WTC11 (cell line): ENCODE results near the gene RNF169.

Experiments
- FOXP1 ChIP-seq: sonication (generic); formaldehyde crosslinking; IDR thresholded peaks from 2 replicates; pipeline ENCODE4 v1.8.0; 2022; ENCODE audit warnings: missing genetic modification reagents, mild to moderate bottlenecking, moderate library complexity, borderline replicate concordance
- ZNF138 ChIP-seq: sonication (generic); formaldehyde crosslinking; conservative IDR thresholded peaks from 2 replicates; pipeline ENCODE4 v1.8.1; 2022; ENCODE audit warnings: mild to moderate bottlenecking, moderate library complexity, missing genetic modification reagents
- TF ChIP-seq, protein P1 (sequence below): fragments of 200-600 bp; IDR thresholded peaks from 2 replicates; pipeline ENCODE4 v1.8.0; 2022; ENCODE audit warnings: antibody characterized with exemption
- TF ChIP-seq, protein P2 (sequence below): sonication (generic); formaldehyde crosslinking; IDR thresholded peaks from 2 replicates; pipeline ENCODE4 v1.8.0; 2022; ENCODE audit warnings: mild to moderate bottlenecking, missing genetic modification reagents

DNA sequence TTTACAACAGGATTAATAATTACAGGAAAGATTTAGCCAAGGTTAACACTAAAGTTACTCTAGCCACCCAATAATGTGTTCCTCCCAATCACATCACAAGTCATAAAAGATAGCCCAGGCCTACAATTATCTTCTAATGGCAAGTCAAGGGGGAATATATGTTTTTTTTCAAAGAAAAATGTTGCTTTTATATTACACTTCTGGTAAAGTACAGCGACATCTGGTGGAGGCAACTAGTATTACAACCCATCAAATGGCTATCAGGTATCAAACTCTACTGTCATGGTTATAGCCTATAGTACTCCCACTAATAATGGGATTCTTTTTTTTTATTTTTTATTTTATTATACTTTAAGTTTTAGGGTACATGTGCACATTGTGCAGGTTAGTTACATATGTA is 128.5 kb downstream of the RNF169 start:
- TF ChIP-seq, protein P1, sequence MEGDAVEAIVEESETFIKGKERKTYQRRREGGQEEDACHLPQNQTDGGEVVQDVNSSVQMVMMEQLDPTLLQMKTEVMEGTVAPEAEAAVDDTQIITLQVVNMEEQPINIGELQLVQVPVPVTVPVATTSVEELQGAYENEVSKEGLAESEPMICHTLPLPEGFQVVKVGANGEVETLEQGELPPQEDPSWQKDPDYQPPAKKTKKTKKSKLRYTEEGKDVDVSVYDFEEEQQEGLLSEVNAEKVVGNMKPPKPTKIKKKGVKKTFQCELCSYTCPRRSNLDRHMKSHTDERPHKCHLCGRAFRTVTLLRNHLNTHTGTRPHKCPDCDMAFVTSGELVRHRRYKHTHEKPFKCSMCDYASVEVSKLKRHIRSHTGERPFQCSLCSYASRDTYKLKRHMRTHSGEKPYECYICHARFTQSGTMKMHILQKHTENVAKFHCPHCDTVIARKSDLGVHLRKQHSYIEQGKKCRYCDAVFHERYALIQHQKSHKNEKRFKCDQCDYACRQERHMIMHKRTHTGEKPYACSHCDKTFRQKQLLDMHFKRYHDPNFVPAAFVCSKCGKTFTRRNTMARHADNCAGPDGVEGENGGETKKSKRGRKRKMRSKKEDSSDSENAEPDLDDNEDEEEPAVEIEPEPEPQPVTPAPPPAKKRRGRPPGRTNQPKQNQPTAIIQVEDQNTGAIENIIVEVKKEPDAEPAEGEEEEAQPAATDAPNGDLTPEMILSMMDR = peak; percentile 71
- TF ChIP-seq ZNF138 (no peak), FOXP1 (CRISPR knock-in tag) (no peak)
- TF ChIP-seq, protein P2, sequence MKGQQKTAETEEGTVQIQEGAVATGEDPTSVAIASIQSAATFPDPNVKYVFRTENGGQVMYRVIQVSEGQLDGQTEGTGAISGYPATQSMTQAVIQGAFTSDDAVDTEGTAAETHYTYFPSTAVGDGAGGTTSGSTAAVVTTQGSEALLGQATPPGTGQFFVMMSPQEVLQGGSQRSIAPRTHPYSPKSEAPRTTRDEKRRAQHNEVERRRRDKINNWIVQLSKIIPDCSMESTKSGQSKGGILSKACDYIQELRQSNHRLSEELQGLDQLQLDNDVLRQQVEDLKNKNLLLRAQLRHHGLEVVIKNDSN (CRISPR knock-in tag) = no peak
